Hematopoietic multipotent progenitor cell (in vitro differentiated cells): Measurements from ENCODE around the gene EML3. TPM values are rescaled to one million over a fixed set of nuclear protein-coding genes. Genes with fewer than 3 reads are reported as not detected.
"Not testable (repeated sequence)": the region's sequence is repeated elsewhere in the genome, so short reads cannot be mapped to it uniquely, and the experiment has no call there.

Source experiments
- DNase-seq, 3 donors: peaks; one replicate each; pipeline ENCODE4 v3.0.0-alpha.2; 2011 to 2015; ENCODE audit warnings: low read depth in 2 of 3, low spot score in 2 of 3
- total RNA-seq: library from RNA; depleted of rRNA; stranded (reverse); fragments of >200 nt; gene quantifications from one replicate; pipeline ENCODE4 v1.2.3, GENCODE V29; 2012

The EML3 gene
- total RNA-seq, 1 donor, result 38.0 TPM

DNA sequence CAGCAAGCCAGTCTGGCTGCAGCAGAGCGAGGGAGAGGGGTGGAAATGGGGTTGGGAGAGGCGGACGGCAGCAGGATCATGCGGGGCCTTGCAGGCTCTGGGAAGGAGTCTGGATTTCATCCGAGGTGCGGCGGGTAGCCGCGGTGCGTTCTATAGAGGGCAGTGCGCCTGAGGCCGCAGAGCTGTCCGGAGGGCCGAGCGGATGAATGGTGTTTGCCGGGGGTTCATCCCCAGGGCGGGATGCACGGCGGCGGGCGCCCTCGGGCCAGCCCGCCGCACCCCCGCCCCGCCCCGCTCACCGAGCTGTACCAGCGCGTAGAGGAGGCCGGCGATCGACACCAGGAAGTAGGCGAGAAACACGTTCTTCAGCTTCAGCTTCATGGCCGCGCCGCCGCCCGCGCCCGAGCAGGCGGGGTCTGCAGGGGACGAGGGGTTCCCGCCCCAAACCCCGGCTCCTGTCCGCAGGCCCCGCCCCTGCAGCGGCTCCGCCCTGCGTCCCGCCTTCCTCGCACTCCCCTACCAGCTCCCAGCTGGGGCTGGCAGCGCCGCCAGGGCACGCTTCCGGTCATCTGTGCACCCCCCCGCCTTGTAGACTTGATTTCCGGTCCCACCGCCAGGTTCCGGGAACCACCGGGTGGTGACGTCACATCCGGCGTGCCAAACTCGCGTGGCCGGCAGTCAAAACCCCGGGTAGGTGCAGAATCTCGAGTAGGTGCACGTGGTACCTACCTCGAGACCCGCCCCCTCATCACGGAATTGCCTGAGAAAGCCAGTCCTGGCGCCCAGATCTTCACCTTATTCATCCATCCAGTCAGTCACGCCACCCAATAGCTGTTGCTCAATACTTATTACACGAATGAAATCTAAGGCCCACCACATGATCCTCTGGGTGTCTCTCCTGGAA lies 9.2 kb upstream of the EML3 start, which contains the start of gene B3GAT3:
TSS of gene B3GAT3 (minus strand) at position 420 of the 904 bp plus-strand sequence. CDS start at position 381, 39 bp downstream.
- peak; percentile 94 to 97 (median 94) for DNase-seq

DNA sequence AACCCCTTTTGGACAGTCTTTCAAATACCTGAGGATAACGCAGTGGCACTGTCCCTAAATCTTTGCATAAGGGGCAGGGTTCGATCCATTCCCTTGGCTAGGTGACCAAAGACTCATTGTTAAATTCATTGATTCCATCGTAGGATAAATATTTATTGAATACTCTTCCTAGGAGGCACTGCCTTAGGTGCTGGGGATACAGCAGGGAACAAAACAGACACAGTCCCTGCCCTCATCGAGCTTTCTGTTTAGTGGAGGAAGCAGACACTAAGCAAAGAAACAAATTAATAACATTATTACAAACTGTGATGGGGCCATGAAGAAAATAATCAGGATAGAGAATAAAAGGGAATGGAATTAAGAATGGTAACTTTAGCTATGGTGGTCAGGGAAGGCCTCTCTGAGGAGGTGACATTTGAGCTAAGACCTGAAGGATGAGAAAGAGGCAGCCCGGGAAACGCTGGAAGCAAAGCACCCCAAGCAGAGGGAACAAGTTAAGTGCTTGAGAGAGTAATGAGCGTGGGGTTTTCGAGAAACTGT lies 8.5 kb upstream of the EML3 start:
- no peak for DNase-seq

DNA sequence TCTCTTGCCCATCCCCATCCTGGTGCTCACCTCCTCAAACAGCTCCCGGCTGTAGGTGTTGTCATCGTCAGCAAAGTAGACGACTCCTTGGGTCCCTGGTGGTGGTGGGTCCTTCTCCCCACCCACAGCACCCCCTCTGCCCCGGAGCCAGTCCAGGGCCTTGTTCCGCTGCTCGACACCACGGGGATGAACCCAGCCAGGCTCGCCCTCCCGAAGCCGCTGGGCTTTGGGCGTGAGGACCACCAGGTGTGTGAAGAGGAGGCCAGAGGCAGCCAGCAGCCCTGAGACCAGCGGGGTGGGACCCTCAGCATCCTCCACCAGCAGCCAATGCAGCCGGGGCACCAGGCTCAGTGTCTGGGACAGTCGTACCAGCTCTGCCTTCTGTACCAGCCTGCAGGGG lies 4.4 kb upstream of the EML3 start:
- not testable (repeated sequence) for DNase-seq

DNA sequence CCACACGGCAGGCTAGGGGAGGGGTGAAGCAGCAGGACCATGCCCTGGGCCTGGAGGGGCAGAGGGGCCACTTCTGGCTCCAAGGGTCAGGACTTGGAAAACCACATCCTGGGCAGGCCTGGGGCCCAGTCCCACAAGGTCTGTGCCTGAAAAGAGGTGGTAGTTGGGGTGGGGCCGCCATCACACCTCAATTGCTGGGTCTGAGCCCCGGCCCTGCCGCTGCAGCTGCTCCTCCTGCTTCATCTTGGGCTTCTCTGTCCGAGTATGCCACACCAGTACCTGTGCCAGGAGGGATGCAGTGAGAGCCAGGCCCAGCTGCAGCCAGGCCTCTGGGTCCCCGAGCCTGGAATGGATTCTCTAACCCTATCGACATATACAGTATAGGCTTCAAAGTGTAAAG lies 2.9 kb upstream of the EML3 start:
- DNase-seq, result no peak

DNA sequence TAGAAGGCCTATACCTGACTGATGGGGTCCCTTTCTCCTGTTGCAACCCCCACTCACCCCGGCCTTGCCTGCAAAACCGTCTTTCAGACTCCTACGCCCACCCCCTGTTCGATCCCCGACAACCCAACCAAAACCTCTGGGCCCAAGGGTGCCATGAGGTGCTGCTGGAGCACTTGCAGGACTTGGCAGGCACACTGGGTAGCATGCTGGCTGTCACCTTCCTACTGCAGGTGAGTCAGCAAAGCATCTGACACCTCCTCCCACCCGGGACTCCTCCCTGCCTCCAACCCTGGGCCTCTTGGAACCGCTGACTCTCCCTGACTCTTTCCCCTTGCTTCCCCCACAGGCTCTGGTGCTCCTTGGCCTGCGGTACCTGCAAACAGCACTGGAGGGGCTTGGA lies 1.7 kb upstream of the EML3 start:
- no peak for DNase-seq

DNA sequence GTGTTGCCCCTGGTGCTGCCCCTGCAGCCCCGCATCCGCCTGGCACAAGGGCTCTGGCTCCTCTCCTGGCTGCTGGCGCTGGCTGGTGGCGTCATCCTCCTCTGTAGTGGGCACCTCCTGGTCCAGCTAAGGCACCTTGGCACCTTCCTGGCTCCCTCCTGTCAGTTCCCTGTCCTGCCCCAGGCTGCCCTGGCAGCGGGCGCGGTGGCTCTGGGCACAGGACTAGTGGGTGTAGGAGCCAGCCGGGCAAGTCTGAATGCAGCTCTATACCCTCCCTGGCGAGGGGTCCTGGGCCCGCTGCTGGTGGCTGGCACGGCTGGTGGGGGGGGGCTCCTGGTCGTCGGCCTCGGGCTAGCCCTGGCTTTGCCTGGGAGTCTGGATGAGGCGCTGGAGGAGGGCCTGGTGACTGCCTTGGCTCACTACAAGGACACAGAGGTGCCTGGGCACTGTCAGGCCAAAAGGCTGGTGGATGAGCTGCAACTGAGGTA lies 760 bp upstream of the EML3 start:
- DNase-seq, result no peak

DNA sequence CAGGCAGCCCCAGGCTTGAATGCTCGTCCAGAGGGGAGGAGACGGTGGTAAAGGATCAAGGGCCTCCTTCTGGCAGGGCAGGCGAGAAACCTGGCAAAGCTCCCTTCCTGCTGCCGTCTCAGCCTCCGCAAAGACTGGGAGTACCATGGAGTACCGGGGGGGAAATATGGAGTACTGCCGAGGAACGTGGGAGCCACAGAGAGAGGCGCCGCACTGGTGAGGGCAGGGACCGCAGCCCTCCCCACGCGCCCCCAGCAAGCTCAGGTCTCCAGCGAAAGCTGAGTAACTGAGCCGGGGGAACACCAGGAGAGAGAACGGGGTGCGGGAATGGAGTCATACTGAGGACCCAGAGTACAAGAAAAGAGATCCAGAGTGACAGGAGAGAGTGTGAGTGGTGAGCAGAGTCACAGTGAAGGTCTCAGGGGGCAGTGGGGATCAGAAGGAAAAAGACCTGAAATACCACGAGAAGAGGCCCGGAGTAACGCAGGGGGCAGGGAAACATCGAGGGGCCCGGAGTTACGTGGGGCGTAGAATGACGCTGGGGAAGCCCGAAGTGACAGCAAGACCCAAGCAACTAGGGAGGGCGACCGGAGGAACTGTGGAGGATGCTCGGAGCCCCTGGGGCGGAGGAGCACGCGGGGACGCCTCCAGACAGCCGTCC lies 740 bp downstream of the EML3 start:
- peak in 2 of 3 donors; percentile 64 to 76 for DNase-seq

DNA sequence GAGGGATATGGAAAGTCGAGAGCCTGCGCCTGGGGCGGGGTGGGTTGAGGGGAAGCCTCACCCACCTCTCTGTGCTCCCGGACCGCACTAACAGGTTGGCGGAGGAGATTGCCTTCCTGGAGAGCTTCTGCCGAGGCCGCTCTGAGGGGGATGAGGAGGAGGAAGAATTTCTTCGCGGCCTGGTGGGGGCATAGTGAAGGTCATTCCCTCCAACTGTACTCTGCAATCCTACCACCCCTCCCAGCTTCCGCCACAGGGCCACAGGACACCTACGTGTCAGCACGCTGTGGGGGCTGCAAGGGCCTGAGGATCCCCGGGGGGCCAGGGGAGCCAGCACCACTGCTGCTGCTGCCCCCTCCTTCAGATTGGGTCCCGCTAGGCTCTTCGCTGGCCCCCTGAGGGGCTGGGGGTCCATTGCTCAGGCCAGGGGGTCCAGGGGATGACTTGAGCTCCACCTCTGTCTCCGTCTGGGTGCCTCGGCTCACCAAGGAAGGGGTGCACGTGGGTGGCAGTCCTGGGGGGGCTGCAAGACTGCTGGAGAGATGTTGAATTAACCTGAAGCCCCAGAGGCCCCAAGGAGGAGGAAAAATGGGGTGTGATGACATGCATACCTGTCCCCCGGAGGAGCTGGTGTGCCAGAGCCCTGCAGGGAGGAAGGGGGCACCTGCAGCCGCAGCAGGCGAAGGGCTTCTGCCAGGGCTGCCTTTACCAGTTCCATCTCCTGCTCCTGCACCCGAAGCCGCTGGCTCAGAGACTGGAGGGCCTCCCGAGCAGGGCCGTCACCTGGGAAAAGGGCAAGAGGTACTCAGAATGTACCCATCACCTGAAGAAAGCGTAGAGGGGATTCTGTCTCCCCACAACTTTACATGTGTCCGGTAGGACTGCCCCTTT lies 1.5 kb downstream of the EML3 start:
- DNase-seq, result no peak

DNA sequence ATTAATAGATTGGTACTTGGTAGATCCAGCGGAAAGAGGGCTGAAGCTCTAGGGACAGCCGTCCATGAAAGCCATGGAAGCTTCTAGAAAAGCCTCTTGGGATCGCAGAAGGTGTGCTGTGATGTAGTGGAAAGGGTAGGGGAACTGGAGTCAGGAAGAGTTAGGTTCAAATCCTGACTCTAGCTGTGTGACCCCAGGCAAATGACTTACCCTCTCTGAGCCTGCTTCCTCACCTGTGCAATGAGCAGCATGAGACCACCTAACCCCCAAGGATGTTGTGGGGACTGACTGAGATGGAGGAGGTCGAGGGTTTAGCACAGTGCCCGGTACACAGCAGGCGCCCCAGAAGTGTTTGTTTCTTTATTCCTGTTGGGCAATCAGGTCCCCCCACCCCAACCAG lies 2.2 kb downstream of the EML3 start:
- DNase-seq, result no peak

DNA sequence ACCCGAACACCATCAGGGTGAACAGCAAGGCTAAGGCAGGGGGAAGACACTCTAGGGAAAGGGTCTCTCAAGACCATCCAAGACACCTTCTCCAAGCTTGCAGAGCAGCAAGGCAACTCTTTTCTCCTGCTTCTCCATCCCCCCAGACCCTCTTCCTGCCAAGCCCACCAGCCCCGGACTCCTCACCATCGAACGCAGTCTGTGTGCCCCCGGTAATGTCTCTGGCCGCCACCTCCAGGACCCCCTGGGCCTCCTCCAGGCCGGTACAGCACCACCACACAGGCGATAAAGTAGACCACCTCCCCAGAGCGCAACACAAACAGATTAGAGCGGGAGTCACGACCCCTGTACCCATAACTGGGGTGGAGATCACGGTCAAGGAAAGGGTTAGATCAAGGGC lies 3.8 kb downstream of the EML3 start:
- no peak for DNase-seq

DNA sequence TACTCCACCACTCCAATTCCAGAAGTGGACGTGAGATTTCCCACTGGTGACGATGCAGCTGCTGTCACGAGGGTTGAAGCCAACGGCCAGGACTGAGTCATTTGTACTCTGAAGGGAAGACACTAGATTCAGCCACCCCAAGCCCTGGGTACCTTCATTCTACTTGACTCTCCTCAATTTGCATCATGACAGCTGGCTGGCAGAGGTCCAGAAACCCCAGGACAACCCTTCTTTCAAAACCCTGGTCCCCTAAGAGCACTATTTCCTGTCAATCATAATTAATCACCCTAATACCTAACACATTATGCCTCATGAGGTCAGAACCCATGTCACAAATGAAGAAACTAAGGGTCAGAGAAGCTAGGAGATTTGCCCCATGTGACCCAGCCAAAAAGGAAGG lies 4.9 kb downstream of the EML3 start:
- no peak for DNase-seq

DNA sequence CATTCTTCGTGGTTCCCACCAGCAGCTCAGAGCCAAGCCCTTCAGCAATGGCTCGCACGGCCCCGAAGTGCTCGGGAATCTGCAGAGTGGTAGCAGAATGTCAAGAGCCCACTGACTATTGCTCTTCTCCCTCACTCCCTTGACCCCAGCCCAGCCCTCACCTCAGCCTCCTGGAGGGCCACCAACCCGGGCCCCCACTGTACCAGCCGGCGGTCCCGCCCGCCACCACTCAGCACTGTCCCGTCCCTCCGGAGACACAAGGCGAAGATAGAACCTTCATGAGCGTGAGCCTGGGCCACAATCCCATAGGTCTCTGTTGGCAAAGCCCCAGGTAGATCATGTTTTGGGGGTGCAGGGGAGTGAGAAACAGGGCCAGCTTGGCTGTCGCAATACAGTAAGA lies 6.7 kb downstream of the EML3 start:
- no peak for DNase-seq

DNA sequence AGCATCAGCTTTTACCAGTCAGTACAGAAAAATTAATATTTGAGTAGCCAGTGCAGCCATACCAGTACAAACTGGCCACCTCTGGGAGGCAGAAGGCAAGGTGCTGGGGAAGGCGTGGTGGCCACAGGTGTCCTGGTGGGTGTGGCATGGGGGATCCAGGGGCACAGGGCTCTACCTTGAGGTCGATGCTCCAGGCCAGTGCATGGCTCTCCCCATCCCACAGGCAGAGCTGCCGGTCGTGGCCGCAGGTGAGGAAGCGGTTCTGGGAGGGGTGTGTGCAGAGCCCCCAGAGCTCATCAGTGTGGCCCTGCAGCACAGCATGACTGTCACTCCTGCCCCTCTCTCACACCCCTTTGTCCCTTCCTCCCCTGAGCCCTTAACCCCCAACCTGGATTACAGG lies 7.1 kb downstream of the EML3 start:
- no peak for DNase-seq

DNA sequence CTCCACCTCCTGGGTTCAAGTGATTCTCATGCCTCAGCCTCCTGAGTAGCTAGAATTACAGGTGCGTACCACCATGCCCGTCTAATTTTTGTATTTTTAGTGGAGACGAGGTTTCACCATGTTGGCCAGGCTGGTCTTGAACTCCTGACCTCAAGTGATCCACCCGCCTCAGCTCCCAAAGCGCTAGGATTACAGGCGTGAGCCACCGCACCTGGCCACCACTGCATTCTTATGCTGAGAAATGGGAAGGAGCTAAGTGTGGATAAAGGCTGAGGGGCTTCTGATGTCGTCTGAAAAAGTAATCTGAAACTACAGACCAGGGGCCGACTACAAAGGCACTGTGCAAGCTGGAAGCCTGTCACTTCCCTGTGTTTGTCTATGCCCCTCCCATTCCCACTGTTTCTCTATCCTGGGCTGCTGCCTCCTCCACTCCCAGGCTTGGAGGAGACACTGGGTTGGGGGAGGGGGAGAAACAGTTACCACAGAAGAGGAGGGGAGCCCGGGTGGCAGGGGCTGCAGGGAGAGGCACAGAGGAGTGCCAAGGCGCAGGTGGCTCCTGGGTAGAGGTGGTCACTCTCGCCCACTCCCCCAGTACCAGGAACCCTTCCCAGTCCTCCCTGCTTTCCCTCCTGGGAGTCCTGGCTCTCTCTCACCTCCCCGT lies 8.0 kb downstream of the EML3 start:
- DNase-seq, result no peak

DNA sequence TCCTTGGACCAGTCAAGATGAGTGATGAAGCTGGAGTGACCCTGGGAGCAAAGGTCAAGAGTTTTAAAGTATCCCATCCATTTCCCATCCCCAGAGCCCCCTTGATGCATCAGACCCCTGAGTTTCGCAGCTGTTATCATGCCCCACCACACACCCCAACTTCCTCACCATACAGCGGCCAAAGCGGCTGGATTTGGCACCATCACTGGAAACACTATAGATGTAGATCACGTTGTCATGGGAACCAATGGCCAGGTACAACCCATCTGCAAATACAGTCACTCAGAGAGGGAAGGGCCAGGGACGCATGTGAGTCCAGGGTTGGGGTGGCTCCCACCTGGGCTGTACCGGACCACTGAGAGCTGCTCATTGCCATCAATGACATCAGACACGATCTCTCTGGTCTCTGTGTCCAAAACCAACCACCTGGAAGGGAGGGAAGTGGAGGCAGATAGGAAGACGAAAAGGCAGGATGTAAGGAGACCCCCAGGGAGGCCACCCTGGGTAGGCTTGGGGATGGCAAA lies 8.7 kb downstream of the EML3 start:
- peak in 1 of 3 donors; percentile 37 for DNase-seq

DNA sequence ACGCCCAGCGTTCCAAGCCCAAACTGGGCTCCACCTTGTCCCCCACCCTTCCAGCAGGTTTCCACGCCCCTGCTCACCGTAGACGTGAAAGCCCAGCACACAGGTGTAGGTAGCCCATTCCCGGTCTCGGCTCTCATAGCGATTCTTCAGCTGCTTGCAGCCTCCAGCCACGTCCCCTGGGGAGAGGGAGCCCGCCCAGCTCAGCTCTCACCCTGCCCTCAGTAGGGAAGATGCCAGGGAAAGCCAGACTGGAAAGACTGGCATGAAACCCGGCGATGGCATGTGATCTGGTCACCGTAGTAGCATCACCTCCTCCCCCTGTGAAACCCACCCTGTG lies 9.5 kb downstream of the EML3 start:
- DNase-seq, result no peak

DNA sequence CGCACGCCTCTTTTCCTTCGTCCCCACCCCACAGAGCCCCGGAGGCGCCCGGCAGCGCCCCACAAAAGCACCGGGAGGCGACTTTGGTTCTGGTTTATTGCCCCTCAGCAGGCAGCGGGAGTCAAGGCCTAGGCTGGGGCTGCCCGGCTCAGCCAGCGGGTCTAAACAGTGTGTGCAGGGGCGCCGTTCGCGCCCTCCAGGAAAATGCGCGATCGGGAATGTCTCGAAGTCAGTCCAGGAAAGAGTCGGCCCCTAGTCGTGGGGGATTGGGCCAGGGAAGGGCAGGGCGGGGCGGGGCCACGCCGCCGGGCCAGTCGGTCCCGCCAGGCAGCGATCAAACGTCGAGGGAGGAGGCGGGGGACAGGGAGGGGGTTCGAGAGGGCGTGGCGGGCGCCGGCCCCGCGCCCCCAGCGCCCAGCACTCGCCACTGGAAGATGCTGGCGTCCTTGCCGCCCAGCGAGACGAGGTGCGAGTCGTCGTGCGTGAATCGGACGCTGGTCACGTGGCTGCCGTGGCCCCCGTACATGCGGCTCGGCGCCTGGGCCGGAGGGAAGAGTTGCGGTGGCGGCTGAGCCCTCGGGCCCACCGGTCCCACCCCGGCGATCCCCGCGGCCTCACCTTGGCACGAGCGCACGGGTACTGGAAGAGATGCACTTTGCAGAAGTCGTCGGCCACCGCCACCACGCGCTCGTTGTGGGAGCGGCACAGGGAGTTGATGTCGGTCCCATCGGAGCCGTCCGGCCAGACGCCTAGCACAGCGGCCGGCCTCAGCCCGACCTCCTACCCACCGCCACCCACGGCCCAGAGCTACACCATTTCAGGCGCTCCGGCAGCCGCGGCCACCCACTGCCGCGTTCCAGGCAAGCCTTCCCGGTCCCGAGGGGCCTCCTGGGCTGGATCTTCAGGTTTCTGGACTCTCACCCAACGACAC lies 10.2 kb downstream of the EML3 start:
- no peak for DNase-seq

DNA sequence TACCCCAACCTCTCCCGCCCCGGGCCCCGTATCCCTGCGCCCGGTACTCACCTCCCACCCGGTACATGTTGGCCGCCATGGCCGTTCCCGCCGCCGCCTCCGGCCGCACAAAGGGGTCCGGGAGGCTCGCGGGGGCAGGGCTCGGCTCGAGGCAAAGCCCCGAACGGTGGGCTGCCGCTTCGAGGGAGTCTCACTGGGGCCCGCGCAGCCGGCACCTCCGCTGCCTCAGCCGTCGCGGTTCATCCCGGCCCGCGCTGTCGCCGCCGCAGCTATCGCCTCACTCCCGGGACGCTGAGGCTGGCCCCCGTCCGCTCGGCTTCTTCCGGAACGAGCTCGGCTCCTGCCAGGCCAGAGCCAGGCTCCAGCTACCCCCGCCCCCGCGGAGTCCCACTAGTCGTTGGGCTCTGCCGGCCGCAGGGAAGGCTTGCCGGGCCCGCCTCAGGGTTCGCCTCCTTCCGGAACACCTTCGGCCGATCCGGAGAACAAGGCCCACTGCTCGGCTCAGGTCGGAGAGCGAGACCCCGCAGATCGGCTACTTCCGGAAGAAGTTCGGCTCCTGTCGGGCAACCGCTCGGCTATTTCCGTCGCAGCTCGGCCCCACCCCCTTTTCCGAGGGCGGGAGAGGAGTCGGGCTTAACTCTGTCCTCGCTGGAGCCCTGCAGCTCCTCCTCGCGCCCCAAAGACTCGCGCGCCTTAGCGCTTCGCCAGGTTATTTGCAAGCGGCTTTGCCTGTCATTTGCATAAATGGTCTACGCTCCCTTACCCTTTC lies 11.0 kb downstream of the EML3 start, which contains the start of gene MTA2:
TSS of gene MTA2 (minus strand) at position 494 of the 769 bp plus-strand sequence. CDS start at position 79, 415 bp downstream.
- peak; percentile 94 to 99 (median 98) for DNase-seq
